IPS-20b (cell line): ENCODE measurements around the gene PLA2G2E.

Source experiments
- H3K27ac ChIP-seq: one replicate; pipeline ENCODE4 v1.5.1; 2013; ENCODE audit warnings: low read length
- H3K27me3 ChIP-seq: 2 replicates; pipeline ENCODE4 v1.6.1; 2013; ENCODE audit warnings: mild to moderate bottlenecking, low read length, inconsistent platforms; ENCODE audit not compliant: insufficient read depth
- H3K36me3 ChIP-seq: 2 replicates; pipeline ENCODE4 v1.6.1; 2013; ENCODE audit warnings: low read depth, mild to moderate bottlenecking, inconsistent platforms, low read length, moderate library complexity; ENCODE audit not compliant: insufficient read depth
- H3K4me1 ChIP-seq: 2 replicates; pipeline ENCODE4 v1.6.1; 2013; ENCODE audit warnings: mild to moderate bottlenecking, control low read depth, inconsistent platforms, low read length, moderate library complexity; ENCODE audit not compliant: insufficient read depth
- H3K4me3 ChIP-seq: 2 replicates; pipeline ENCODE4 v1.5.1; 2013; ENCODE audit warnings: mild to moderate bottlenecking, low read length, inconsistent platforms
- H3K9ac ChIP-seq: 2 replicates; pipeline ENCODE4 v1.6.1; 2013; ENCODE audit warnings: low read depth, mild to moderate bottlenecking, inconsistent platforms, low read length, moderate library complexity
- H3K9me3 ChIP-seq: 2 replicates; pipeline ENCODE4 v1.6.1; 2013; ENCODE audit warnings: mild to moderate bottlenecking, low read depth, low read length, inconsistent platforms; ENCODE audit not compliant: insufficient read depth

Gene PLA2G2E

GRCh38 chr1:19879661-19880060, 43.8 kb downstream of the PLA2G2E start:
- no peaks in the 10 kb centered on the region for H3K27me3 ChIP-seq
- no peak overlapping the region for H3K9ac ChIP-seq
- H3K9me3 ChIP-seq, result no peaks in the 10 kb centered on the region

GRCh38 chr1:19879227-19879626, 44.2 kb downstream of the PLA2G2E start:
- Histone ChIP-seq H3K27ac (no peak overlapping the region), H3K4me3 (no peak overlapping the region), H3K9me3 (no peaks in the 10 kb centered on the region), H3K36me3 (no peaks in the 10 kb centered on the region), H3K27me3 (no peaks in the 10 kb centered on the region), H3K9ac (no peak overlapping the region), H3K4me1 (peaks cover 4% of the 10 kb centered on the region; the same call in 1 of the 2 replicates)

More at GRCh38 chr1:19879661-19880060, 43.8 kb downstream of the PLA2G2E start:
- no peak overlapping the region for H3K4me3 ChIP-seq
- no peaks in the 10 kb centered on the region for H3K36me3 ChIP-seq
- no peak overlapping the region for H3K27ac ChIP-seq
- H3K4me1 ChIP-seq, result peaks cover 4% of the 10 kb centered on the region; the same call in 1 of the 2 replicates

GRCh38 chr1:19878637-19878985, 44.8 kb downstream of the PLA2G2E start:
- Histone ChIP-seq H3K9me3 (no peaks in the 10 kb centered on the region), H3K4me3 (no peak overlapping the region), H3K27me3 (no peaks in the 10 kb centered on the region), H3K27ac (no peak overlapping the region), H3K36me3 (no peaks in the 10 kb centered on the region), H3K9ac (no peak overlapping the region), H3K4me1 (peaks cover 4% of the 10 kb centered on the region; the same call in 1 of the 2 replicates)

GRCh38 chr1:19877821-19878636, 45.4 kb downstream of the PLA2G2E start:
- Histone ChIP-seq H3K9me3 (no peaks in the 10 kb centered on the region), H3K4me1 (peaks cover 4% of the 10 kb centered on the region; the same call in 1 of the 2 replicates), H3K27ac (no peak overlapping the region), H3K4me3 (no peak overlapping the region), H3K27me3 (no peaks in the 10 kb centered on the region), H3K9ac (no peak overlapping the region), H3K36me3 (no peaks in the 10 kb centered on the region)

GRCh38 chr1:19877181-19877750, 46.2 kb downstream of the PLA2G2E start:
- no peak overlapping the region for H3K27ac ChIP-seq
- no peaks in the 10 kb centered on the region for H3K9me3 ChIP-seq
- H3K27me3 ChIP-seq, result no peaks in the 10 kb centered on the region
- H3K36me3 ChIP-seq, result no peaks in the 10 kb centered on the region
- no peak overlapping the region for H3K9ac ChIP-seq
- H3K4me1 ChIP-seq, result peaks cover 4% of the 10 kb centered on the region; the same call in 1 of the 2 replicates
- H3K4me3 ChIP-seq, result no peak overlapping the region

- Histone ChIP-seq H3K9me3 (no peaks in the 10 kb centered on the region), H3K4me1 (no peaks in the 10 kb centered on the region), H3K27ac (no peak overlapping the region), H3K4me3 (no peak overlapping the region), H3K36me3 (no peaks in the 10 kb centered on the region), H3K27me3 (no peaks in the 10 kb centered on the region), H3K9ac (no peak overlapping the region)
Observed at GRCh38 chr1:19872190-19872589, 51.2 kb downstream of the PLA2G2E start.
